ENCODE data around the gene MLX.

Gene MLX

DNA sequence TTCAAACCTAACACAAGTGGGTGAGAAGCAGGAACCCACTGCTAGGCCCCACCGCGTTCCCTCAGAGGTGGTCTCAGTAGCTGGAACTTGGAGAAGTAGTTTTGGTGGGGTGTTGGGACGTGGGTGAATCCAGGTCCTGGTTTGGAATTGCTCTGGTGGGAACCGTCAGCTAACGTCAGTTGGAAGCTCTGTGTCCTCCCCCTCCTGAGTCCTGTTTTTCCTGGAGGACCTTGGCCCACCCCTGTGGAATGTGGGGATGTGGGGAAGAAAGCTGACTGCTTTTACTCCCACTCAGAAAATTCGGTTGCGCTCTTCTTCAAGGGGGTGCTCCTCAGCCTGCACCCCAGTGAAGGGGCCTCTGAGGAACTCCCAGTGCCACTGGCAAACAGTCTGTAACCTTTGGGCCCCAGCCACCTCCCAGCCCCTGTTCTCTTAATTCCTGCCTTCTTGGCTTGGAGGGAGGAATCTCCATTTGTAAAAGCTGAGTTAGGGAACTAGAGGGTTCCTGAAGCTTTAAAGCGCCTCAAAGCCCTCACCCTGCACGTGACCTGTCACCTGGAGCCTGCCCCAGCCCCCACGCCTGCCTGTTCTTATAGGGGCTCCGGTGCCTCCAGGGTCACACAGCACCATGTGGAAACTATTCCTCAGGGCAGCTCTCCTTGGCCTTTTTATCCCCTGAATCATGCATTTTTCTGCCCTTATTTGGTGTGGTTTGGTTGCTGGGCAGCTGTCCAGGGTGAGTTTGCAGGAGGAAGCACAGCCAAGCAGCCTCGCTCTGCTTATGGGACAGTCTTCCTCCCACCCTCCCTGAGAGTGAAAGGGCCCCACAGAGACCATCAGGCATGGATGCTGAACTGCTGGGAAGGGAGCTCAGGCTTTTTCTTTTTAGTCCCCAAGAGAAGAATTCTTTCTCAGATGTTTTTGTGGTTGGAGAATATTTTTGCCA lies 47.1 kb upstream of the MLX start:
- peaks cover 18 to 93% (median 85%) of the 10 kb centered on the region in 4 donors for H3K4me1 ChIP-seq
- DNase-seq, result peak; percentile 98
- H3K36me3 ChIP-seq, result peaks cover 0 to 23% (median 2%) of the 10 kb centered on the region in 3 donors
- H3K9me3 ChIP-seq, result no peaks in the 10 kb centered on the region
- peak overlapping the region; percentile 5 to 16 for H3K4me3 ChIP-seq
- H3K27ac ChIP-seq, result peak overlapping the region; percentile 92
- intact Hi-C loops (cut with DNase I; ENCODE audit: low total_unique reads), result loop anchor here (5.0 kb wide), 3 partner anchors 98 to 198 kb away; partner anchors contain the start of gene CAVIN1
- TF ChIP-seq, protein P1, sequence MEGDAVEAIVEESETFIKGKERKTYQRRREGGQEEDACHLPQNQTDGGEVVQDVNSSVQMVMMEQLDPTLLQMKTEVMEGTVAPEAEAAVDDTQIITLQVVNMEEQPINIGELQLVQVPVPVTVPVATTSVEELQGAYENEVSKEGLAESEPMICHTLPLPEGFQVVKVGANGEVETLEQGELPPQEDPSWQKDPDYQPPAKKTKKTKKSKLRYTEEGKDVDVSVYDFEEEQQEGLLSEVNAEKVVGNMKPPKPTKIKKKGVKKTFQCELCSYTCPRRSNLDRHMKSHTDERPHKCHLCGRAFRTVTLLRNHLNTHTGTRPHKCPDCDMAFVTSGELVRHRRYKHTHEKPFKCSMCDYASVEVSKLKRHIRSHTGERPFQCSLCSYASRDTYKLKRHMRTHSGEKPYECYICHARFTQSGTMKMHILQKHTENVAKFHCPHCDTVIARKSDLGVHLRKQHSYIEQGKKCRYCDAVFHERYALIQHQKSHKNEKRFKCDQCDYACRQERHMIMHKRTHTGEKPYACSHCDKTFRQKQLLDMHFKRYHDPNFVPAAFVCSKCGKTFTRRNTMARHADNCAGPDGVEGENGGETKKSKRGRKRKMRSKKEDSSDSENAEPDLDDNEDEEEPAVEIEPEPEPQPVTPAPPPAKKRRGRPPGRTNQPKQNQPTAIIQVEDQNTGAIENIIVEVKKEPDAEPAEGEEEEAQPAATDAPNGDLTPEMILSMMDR (IDR thresholded peaks at IDR 0.05), result no peak
- H3K27me3 ChIP-seq, result no peaks in the 10 kb centered on the region

DNA sequence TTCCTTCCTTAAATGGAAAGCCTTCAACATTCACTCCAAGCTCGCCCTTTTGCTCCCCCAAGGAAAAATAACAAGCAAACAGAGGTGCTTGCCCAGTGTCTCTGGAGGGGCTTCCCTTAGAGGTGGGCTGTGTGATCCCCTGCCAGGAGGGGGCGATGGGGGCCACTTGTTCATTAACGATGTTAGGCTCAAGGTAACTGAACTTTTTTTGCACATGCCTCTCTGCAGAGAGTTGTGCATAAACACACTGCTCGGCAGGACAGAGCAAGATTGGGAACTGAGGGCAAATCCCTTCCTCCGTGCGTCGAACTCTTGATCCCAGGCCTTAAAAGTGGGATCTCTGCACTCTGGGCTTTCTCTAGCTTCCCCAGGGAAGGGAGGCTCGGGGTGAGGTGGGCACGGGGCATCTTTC lies 46.4 kb upstream of the MLX start:
- TF ChIP-seq, protein P1 (IDR thresholded peaks at IDR 0.05), result no peak
- H3K4me1 ChIP-seq, result peaks cover 18 to 97% (median 88%) of the 10 kb centered on the region in 4 donors
- intact Hi-C loops (cut with DNase I; ENCODE audit: low total_unique reads), result loop anchor here (5.0 kb wide), 1 partner anchor 98 kb away; the partner anchor contains the start of gene CAVIN1
- peaks cover 0 to 21% (median 0%) of the 10 kb centered on the region in 3 donors for H3K36me3 ChIP-seq
- H3K27ac ChIP-seq, result peak overlapping the region; percentile 92
- no peak for DNase-seq
- H3K9me3 ChIP-seq, result no peaks in the 10 kb centered on the region
- peak overlapping the region in 1 of 2 donors; percentile 5 for H3K4me3 ChIP-seq
- no peaks in the 10 kb centered on the region for H3K27me3 ChIP-seq

DNA sequence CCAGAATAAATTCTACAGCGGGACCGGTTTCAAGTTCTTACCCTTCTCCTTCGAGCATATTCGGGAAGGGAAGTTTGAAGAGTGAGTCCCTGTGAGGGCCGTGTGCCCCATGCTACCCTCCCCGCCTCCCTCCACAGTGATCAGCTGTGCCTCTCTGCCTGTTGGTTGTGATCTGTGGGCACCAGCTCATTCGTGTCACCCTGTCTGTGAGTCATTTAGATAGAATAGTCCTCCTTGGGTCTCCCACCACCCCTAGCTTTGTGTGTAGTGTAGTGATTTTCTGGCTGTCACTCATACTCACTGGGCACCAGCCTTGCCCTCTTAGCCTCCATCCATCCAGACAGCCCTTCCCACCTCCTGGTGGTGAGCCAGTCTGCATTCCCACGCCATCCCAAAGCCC lies 45.9 kb upstream of the MLX start:
- TF ChIP-seq, protein P1 (IDR thresholded peaks at IDR 0.05), result no peak
- H3K27ac ChIP-seq, result peak overlapping the region; percentile 92
- peak overlapping the region in 1 of 2 donors; percentile 5 for H3K4me3 ChIP-seq
- H3K36me3 ChIP-seq, result peaks cover 0 to 16% (median 0%) of the 10 kb centered on the region in 3 donors
- no peaks in the 10 kb centered on the region for H3K9me3 ChIP-seq
- no peak for DNase-seq
- peaks cover 18 to 99% (median 90%) of the 10 kb centered on the region in 4 donors for H3K4me1 ChIP-seq
- intact Hi-C loops (cut with DNase I; ENCODE audit: low total_unique reads), result loop anchor here (5.0 kb wide), 1 partner anchor 99 kb away; the partner anchor contains the start of gene CAVIN1
- H3K27me3 ChIP-seq, result no peaks in the 10 kb centered on the region

- TF ChIP-seq, protein P1 (IDR thresholded peaks at IDR 0.05), result no peak
- Histone ChIP-seq H3K36me3 (peaks cover 0 to 11% (median 0%) of the 10 kb centered on the region in 3 donors), H3K4me1 (peaks cover 18 to 99% (median 85%) of the 10 kb centered on the region in 4 donors), H3K4me3 (no peak overlapping the region), H3K27me3 (no peaks in the 10 kb centered on the region), H3K9me3 (no peaks in the 10 kb centered on the region), H3K27ac (peak overlapping the region; percentile 92)
- DNase-seq, result peak in 1 of 2 donors; percentile 76
- intact Hi-C loops (cut with DNase I; ENCODE audit: low total_unique reads), result loop anchor here (5.0 kb wide), 1 partner anchor 99 kb away; the partner anchor contains the start of gene CAVIN1
Observed at GRCh38 chr17:42521666-42522262, 45.1 kb upstream of the MLX start.

DNA sequence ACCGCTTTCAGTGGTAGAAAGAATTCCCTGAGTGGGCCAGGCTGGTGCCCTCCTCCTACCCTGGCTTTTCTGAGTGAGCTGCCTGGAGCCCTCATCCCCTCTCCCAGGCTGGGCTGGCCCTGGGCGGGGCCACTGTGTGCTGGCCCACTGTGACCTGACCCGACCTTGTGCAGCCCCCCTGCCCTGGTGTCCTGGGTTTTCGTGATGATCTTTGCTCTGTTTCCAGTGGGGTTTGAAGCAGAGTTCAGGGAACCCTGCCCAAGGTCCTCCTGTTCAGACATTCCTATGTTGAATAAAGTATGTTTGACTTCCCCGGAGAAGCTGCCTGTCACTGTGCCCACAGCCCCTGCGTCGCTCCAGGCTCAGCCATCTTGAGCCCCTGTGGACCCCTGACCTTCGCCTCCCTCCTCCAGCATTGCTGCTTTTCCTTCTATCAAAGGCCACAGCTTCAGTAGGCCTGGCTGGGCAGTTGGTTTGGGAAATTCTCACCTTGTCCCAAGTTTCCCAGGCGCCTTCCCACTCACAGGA lies 44.6 kb upstream of the MLX start:
- Histone ChIP-seq H3K4me1 (peaks cover 18 to 99% (median 84%) of the 10 kb centered on the region in 4 donors), H3K36me3 (peaks cover 0 to 9% (median 0%) of the 10 kb centered on the region in 3 donors), H3K4me3 (no peak overlapping the region), H3K27ac (peak overlapping the region; percentile 92), H3K9me3 (no peaks in the 10 kb centered on the region), H3K27me3 (no peaks in the 10 kb centered on the region)
- TF ChIP-seq, protein P1 (IDR thresholded peaks at IDR 0.05), result no peak
- DNase-seq, result no peak
- intact Hi-C loops (cut with DNase I; ENCODE audit: low total_unique reads), result loop anchor here (5.0 kb wide), 1 partner anchor 100 kb away; the partner anchor contains the start of gene CAVIN1

Measured in tibial artery (tissue), 4 donors.